Measurements from ENCODE around the gene MYB.
"Not testable (repeated sequence)": the region's sequence is repeated elsewhere in the genome, so short reads cannot be mapped to it uniquely, and the experiment has no call there.

The MYB gene

GRCh38 chr6:135159531-135159930, 21.6 kb upstream of the MYB start:
- no peak overlapping the region for H3K27ac ChIP-seq
- no peaks in the 10 kb centered on the region for H3K4me1 ChIP-seq (ENCODE audit: control insufficient read depth in 1 of 2, insufficient read depth in 1 of 2, low read depth in 1 of 2, low read length in 1 of 2)
- no peaks in the 10 kb centered on the region for H3K27me3 ChIP-seq
- no peaks in the 10 kb centered on the region for H3K9me3 ChIP-seq
- TF ChIP-seq CTCF (IDR thresholded peaks at IDR 0.05), result no peak
- no peaks in the 10 kb centered on the region for H3K36me3 ChIP-seq
- no peak overlapping the region for H3K4me3 ChIP-seq (ENCODE audit: low read depth in 1 of 2, low read length in 1 of 2)

- no peak overlapping the region for H3K4me3 ChIP-seq (ENCODE audit: low read depth in 1 of 2, low read length in 1 of 2)
- no peaks in the 10 kb centered on the region for H3K27me3 ChIP-seq
- H3K36me3 ChIP-seq, result no peaks in the 10 kb centered on the region
- H3K27ac ChIP-seq, result no peak overlapping the region
- no peaks in the 10 kb centered on the region for H3K9me3 ChIP-seq
- H3K4me1 ChIP-seq (ENCODE audit: control insufficient read depth in 1 of 2, insufficient read depth in 1 of 2, low read depth in 1 of 2, low read length in 1 of 2), result no peaks in the 10 kb centered on the region
- no peak for TF ChIP-seq CTCF (IDR thresholded peaks at IDR 0.05)
Measured at GRCh38 chr6:135161411-135162395, 19.4 kb upstream of the MYB start.

GRCh38 chr6:135162678-135163439, 18.2 kb upstream of the MYB start:
- H3K27ac ChIP-seq, result no peak overlapping the region

GRCh38 chr6:135163440-135163738, 17.7 kb upstream of the MYB start:
- no peaks in the 10 kb centered on the region for H3K27me3 ChIP-seq
- no peaks in the 10 kb centered on the region for H3K4me1 ChIP-seq (ENCODE audit: control insufficient read depth in 1 of 2, insufficient read depth in 1 of 2, low read depth in 1 of 2, low read length in 1 of 2)
- H3K27ac ChIP-seq, result no peak overlapping the region
- no peak for TF ChIP-seq CTCF (IDR thresholded peaks at IDR 0.05)
- no peaks in the 10 kb centered on the region for H3K9me3 ChIP-seq
- H3K4me3 ChIP-seq (ENCODE audit: low read depth in 1 of 2, low read length in 1 of 2), result no peak overlapping the region
- no peaks in the 10 kb centered on the region for H3K36me3 ChIP-seq

More at GRCh38 chr6:135162678-135163439, 18.2 kb upstream of the MYB start:
- Histone ChIP-seq H3K36me3 (no peaks in the 10 kb centered on the region), H3K4me1 (ENCODE audit: control insufficient read depth in 1 of 2, insufficient read depth in 1 of 2, low read depth in 1 of 2, low read length in 1 of 2) (no peaks in the 10 kb centered on the region), H3K4me3 (ENCODE audit: low read depth in 1 of 2, low read length in 1 of 2) (no peak overlapping the region), H3K9me3 (no peaks in the 10 kb centered on the region), H3K27me3 (no peaks in the 10 kb centered on the region)
- TF ChIP-seq CTCF (IDR thresholded peaks at IDR 0.05), result peak; percentile 79

- H3K27ac ChIP-seq; H3K36me3 ChIP-seq; H3K9me3 ChIP-seq; H3K4me3 ChIP-seq (ENCODE audit: low read depth in 1 of 2, low read length in 1 of 2); H3K4me1 ChIP-seq (ENCODE audit: control insufficient read depth in 1 of 2, insufficient read depth in 1 of 2, low read depth in 1 of 2, low read length in 1 of 2); H3K27me3 ChIP-seq: not testable (repeated sequence)
Measured at GRCh38 chr6:135164387-135164786, 16.7 kb upstream of the MYB start.

- no peak for TF ChIP-seq CTCF (IDR thresholded peaks at IDR 0.05)
- no peak overlapping the region for H3K27ac ChIP-seq
- no peaks in the 10 kb centered on the region for H3K27me3 ChIP-seq
- H3K4me3 ChIP-seq (ENCODE audit: low read depth in 1 of 2, low read length in 1 of 2), result no peak overlapping the region
- no peaks in the 10 kb centered on the region for H3K36me3 ChIP-seq
- H3K4me1 ChIP-seq (ENCODE audit: control insufficient read depth in 1 of 2, insufficient read depth in 1 of 2, low read depth in 1 of 2, low read length in 1 of 2), result no peaks in the 10 kb centered on the region
- no peaks in the 10 kb centered on the region for H3K9me3 ChIP-seq
Measured at GRCh38 chr6:135165031-135165430, 16.1 kb upstream of the MYB start.
